ENCODE results near the gene SORCS2.

DNA sequence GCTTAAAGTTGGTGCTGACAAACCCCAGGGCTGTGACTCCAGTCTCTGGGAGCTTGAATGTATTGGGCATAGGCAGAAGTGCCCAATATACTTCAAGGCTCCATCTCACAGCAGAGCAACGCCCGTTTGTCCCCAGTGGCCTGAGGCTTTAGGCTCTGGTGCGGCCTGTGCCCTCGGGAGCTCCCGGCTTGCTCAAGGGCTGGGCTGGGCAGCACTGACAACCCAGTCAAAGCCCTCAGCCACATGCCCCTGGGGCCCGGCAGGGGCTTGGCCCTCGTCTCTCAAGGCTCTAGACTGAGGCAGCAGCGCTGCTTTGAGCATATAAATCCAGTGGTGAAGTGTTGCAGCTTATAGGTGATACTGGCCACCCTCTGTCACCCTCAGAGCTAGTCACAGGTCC is 543.6 kb downstream of the SORCS2 start:
- TF ChIP-seq CTCF (IDR thresholded peaks at IDR 0.05; ENCODE audit: low read length) (no peak), EZH2 (IDR thresholded peaks at IDR 0.05; ENCODE audit: borderline replicate concordance, low read length) (no peak)

Data from OCI-LY1 (cell line).